ENCODE measurements around the gene EMILIN2. TPM values are rescaled to one million over a fixed set of nuclear protein-coding genes. Genes with fewer than 3 reads are reported as not detected.

Gene EMILIN2
- total RNA-seq, 4 donors from 2014 or later = 17.9 to 29.9 (median 22.2) TPM

- intact Hi-C loops (cut with DNase I) = no loop called here
- Histone ChIP-seq H3K9me3 (no peaks in the 10 kb centered on the region), H3K36me3 (no peaks in the 10 kb centered on the region), H3K4me1 (no peaks in the 10 kb centered on the region), H3K27me3 (no peaks in the 10 kb centered on the region), H3K4me3 (replicated peaks in 1 of 3) (no peak overlapping the region), H3K27ac (no peak overlapping the region)
- no peak for DNase-seq
- WGBS, 2 donors = 98 to 100% methylated on average over 1 of the region's 1 CpG
- TF ChIP-seq CTCF (IDR thresholded peaks at IDR 0.05) (no peak), POLR2A (IDR thresholded peaks at IDR 0.05) (no peak)
Observed at GRCh38 chr18:2811416-2811815, 35.4 kb upstream of the EMILIN2 start.

GRCh38 chr18:2814928-2815327 is 31.9 kb upstream of the EMILIN2 start:
- 92 to 93% methylated on average over 2 of the region's 2 CpGs for WGBS, 2 donors
- intact Hi-C loops (cut with DNase I) = no loop called here
- TF ChIP-seq CTCF (IDR thresholded peaks at IDR 0.05) (no peak), POLR2A (IDR thresholded peaks at IDR 0.05) (no peak)
- H3K36me3 ChIP-seq = no peaks in the 10 kb centered on the region
- H3K27ac ChIP-seq = no peak overlapping the region
- H3K27me3 ChIP-seq = no peaks in the 10 kb centered on the region
- H3K4me3 ChIP-seq (replicated peaks in 1 of 3) = no peak overlapping the region
- no peaks in the 10 kb centered on the region for H3K9me3 ChIP-seq
- no peak for DNase-seq
- no peaks in the 10 kb centered on the region for H3K4me1 ChIP-seq

GRCh38 chr18:2818281-2818680 is 28.5 kb upstream of the EMILIN2 start:
- H3K9me3 ChIP-seq = no peaks in the 10 kb centered on the region
- TF ChIP-seq CTCF (IDR thresholded peaks at IDR 0.05) (no peak), POLR2A (IDR thresholded peaks at IDR 0.05) (no peak)
- H3K27ac ChIP-seq = no peak overlapping the region
- intact Hi-C loops (cut with DNase I) = no loop called here
- H3K4me1 ChIP-seq = no peaks in the 10 kb centered on the region
- H3K27me3 ChIP-seq = no peaks in the 10 kb centered on the region
- H3K36me3 ChIP-seq = no peaks in the 10 kb centered on the region
- H3K4me3 ChIP-seq (replicated peaks in 1 of 3) = no peak overlapping the region
- no peak for DNase-seq

GRCh38 chr18:2821695-2822094 is 25.1 kb upstream of the EMILIN2 start:
- intact Hi-C loops (cut with DNase I) = no loop called here
- H3K36me3 ChIP-seq = no peaks in the 10 kb centered on the region
- TF ChIP-seq POLR2A (IDR thresholded peaks at IDR 0.05) = no peak
- no peak for TF ChIP-seq CTCF (IDR thresholded peaks at IDR 0.05)
- no peak for DNase-seq
- no peaks in the 10 kb centered on the region for H3K4me1 ChIP-seq
- no peaks in the 10 kb centered on the region for H3K9me3 ChIP-seq
- H3K27me3 ChIP-seq = no peaks in the 10 kb centered on the region
- no peak overlapping the region for H3K4me3 ChIP-seq (replicated peaks in 1 of 3)
- H3K27ac ChIP-seq = no peak overlapping the region
- WGBS, 2 donors = 87 to 93% methylated on average over 2 of the region's 2 CpGs

- H3K4me3 ChIP-seq (replicated peaks in 1 of 3) = no peak overlapping the region
- no peak for TF ChIP-seq CTCF (IDR thresholded peaks at IDR 0.05)
- intact Hi-C loops (cut with DNase I) = no loop called here
- DNase-seq = no peak
- no peak overlapping the region for H3K27ac ChIP-seq
- H3K4me1 ChIP-seq = no peaks in the 10 kb centered on the region
- no peaks in the 10 kb centered on the region for H3K9me3 ChIP-seq
- WGBS, 2 donors = 86 to 91% methylated on average over 6 of the region's 6 CpGs
- H3K36me3 ChIP-seq = no peaks in the 10 kb centered on the region
- no peaks in the 10 kb centered on the region for H3K27me3 ChIP-seq
Observed at GRCh38 chr18:2822213-2822921, 24.4 kb upstream of the EMILIN2 start.

Measured in thyroid gland (tissue), 4 donors.